Urothelium cell line (cell line): ENCODE measurements around the gene TH.

Experiments
- DNase-seq: peaks from one replicate; pipeline ENCODE4 v3.0.0; 2011; ENCODE audit warnings: low spot score, mixed read lengths
- FAIRE-seq: peaks from 2 replicates; lab custom pipeline; 2011; peaks lifted over from hg19 to GRCh38; lab: Jason Lieb, UNC

The TH gene

GRCh38 chr11:2209370-2209801 is 37.8 kb upstream of the TH start:
- no peak for DNase-seq
- FAIRE-seq: no peak

- no peak for FAIRE-seq
These were observed 37.2 kb upstream of the TH start for GRCh38 chr11:2208691-2209369.

DNA sequence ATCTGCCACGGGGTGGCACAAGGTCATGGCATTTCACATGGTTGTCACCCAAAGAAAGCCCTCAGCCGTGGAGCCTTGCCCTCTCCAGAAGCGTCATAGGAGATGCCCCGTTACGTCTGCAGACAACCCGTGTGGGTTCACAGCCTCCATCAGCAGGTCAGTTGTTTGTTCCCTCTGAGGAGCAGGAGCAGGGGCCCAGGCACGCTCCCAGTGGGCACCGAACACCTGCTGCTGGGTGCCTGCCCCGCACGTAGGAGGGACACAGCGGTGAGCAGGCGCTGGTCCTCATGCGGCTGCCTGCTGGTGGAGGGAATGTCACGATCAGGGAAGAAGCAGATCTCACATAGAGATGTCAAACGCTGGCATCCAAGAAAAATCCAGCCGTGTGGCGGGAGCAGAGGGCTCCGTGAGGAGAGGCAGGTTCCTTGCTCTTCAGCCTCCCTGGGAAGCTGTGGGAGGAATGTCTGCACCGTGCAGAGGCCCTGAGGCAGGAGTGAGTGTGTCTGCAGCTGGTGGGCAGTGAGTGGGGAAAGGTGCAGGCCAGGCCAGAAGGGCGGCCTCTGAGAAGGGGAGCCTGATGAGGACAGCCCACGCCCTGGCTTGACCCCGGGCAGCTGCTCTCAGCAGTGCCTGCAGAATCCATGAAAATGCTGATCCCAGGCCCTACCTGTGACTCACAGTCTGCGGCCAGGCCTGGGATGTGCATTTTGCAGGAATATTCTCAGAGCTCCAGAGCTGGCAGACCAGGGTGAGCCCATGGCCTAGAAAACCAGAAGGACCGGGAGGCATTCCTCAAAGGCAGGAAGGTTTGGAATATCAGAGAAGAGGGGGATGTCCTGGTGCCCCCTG is 36.4 kb upstream of the TH start:
- no peak for DNase-seq
- no peak for FAIRE-seq

More at GRCh38 chr11:2208691-2209369, 37.2 kb upstream of the TH start:
- no peak for DNase-seq

GRCh38 chr11:2207212-2207611 is 35.6 kb upstream of the TH start:
- no peak for DNase-seq
- no peak for FAIRE-seq

DNA sequence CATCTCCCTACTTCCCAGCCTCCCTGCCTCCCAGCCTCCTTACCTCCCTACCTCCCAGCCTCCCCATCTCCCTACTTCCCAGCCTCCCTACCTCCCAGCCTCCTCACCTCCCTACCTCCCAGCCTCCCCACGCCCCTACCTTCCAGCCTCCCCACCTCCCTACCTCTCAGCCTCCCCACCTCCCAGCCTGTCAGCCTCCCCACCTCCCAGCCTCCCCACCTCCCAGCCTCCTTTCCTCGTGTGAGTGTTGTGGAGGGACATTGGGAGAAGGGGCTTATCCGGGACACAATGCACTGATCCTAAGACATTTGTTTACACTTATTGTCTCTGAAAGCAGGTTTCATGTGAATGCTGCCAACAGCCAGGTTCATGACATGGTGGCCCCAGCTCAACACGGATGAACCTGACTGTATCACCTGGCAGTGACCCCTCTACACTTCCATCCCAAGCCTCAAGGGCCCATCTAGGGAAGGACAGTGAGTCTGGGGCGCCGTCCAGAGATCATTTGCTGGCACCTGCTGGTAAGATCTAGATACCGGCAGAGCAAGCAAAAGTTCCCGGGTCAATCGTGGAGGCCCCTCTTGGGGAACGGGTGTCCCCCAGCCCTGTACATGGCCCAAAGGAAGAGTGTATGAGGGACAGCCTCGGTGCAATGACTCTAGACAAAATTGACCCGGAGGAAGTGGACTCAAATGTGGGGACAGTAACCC is 34.5 kb upstream of the TH start:
- DNase-seq (no peak), FAIRE-seq (no peak)

GRCh38 chr11:2205214-2205720 is 33.7 kb upstream of the TH start:
- DNase-seq (no peak), FAIRE-seq (no peak)

DNA sequence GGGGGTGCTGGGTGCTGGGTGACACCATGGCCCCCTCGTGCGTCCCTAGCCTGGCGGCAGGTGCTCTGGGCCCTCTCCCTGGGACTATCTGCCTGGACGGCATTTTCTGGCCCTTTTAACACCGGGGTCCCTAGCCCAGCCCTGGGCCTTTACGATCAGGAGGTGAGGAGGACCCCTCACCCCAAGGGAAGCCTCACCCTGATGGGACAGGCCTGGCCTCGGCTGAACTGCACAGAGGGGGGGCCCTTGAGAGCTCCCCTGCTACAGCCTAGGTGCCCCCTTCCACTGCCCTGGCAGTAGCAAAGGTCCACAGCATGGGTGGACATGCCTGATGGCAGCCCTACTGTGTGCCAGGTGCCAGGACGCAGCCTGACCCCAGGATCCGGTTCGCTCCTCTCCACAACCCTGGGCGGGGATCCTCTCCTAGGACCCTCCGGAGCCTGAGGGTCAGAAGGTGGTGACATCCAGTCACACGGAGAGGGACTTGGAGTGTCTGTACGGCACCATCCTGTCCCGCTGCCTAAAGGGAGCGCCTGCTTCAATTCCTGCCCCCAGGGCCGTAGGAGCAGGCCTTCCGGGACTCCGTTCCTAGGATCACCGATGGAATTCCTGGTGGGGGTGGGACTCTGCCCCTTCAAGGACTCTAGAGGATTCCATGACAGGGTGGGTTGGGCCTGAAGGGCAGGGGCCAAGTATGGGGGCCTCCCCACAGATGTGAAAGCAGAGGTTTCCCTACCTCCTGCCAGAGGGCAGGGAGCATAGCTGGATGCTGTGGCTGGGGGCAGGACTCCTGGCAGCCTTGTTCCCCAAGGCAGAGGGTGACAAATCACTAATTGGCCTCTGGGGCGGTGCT is 33.0 kb upstream of the TH start:
- DNase-seq (no peak), FAIRE-seq (no peak)

DNA sequence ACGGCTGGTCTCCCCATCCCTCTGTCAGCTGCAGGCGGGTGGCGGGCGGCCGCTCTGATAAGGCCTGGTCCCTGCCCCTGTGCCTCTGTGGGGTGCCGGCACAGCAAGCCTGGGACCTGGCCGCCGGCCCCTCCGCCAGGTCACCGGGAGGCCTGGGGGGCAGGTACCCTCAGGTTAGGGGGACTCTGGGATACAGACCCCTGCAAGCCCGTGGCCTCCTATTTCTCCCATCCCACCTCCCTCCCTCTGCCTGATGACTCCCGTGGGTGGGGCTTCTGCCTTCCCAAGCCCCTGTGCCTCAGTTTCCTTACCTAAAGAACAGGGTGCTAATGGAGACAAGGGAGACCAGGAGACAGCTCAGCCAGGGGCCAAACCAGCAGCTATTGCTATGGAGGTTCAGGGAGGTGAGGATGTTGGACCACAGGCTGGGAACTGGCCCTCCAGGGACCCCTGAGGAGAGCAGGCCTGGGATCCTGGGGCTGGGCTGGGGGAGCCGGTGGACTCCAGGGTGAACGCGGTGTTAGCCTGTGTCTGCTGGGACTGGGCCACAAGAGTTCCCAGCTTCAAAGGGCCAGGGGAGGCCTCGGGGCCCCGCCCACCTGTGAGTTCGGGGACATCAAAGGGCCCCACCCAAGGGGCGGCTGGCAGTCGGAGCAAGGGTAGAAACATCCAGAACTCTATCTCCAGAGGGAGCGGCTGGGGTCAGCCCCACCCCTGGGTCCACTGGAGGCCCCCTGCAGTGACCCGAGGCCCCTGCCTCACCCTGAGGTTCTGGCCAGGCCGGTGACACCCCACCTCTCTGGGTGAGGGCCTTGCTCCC is 32.0 kb upstream of the TH start:
- DNase-seq (no peak), FAIRE-seq (no peak)

DNA sequence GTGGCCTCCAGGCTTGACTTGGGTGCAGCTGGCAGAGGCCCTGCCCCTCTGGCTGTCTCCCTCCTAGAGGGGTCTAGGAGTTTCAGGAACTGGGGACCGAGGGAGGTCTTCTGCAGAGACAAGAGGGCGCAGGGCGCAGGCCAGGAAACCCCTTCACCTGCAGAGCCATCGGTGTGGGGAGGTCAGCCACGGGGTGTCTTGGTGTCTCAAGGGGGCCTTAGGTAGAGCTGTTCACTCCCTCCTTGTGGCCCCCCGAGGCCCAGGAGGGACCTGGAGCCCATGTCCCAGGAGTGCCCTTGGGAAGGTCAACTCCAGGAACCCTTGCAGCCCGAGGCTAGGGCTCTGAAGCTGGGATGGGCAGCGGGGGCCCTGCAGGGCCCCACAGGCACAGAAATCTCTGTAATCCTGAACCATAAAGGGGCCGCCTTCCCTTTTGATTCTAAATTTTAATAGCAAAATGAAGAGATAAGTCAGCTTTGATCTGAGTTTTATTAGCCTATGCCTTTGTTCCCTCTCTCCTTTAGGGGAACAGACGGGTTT is 31.4 kb upstream of the TH start:
- no peak for DNase-seq
- no peak for FAIRE-seq

- no peak for FAIRE-seq
- DNase-seq: no peak
These were observed 30.7 kb upstream of the TH start for GRCh38 chr11:2202071-2202899.

DNA sequence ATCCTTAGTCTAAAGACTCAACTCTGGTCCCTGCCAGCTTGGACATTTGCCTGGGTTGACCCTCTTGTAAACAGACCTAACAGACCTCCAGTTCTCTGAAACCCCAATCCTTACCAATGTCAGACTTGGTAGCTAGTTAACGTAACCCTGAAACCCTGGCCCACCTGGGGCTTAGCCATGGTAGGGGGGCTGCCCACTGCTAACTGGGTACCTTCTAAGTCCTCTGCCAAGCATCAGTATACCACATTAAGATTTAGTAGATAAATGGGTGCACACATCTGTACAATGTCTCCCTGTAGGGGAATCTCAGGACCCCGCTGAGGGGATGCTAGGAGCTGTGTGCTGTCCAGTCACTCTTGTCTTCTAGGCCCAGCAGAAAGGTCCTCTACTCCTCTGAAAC is 29.9 kb upstream of the TH start:
- FAIRE-seq: no peak
- DNase-seq: no peak

- no peak for FAIRE-seq
- DNase-seq: no peak
These were observed 29.4 kb upstream of the TH start for GRCh38 chr11:2200957-2201519.

- DNase-seq (no peak), FAIRE-seq (no peak)
These were observed 28.9 kb upstream of the TH start for GRCh38 chr11:2200536-2200935.

GRCh38 chr11:2199466-2200341 is 28.1 kb upstream of the TH start:
- FAIRE-seq (no peak), DNase-seq (no peak)

- DNase-seq (no peak), FAIRE-seq (no peak)
These were observed 27.2 kb upstream of the TH start for GRCh38 chr11:2198621-2199365.

- FAIRE-seq (no peak), DNase-seq (no peak)
These were observed 26.3 kb upstream of the TH start for GRCh38 chr11:2197771-2198520.
